GM23248 (cell line): ENCODE measurements around the gene PLAAT5. TPM values are rescaled to one million over a fixed set of nuclear protein-coding genes. Genes with fewer than 3 reads are reported as not detected.

Source experiments
- DNase-seq: peaks from one replicate; pipeline ENCODE4 v3.0.0-alpha.2; 2015
- H2AFZ ChIP-seq: fragments of 200-600 bp; sonication (generic); 2 replicates; pipeline ENCODE4 v1.6.1; 2016; ENCODE audit warnings: antibody characterized with exemption
- H3F3A ChIP-seq: fragments of 200-600 bp; sonication (generic); 2 replicates; pipeline ENCODE4 v1.6.1; 2016; ENCODE audit warnings: mild to moderate bottlenecking, antibody characterized with exemption, mixed run types; ENCODE audit not compliant: insufficient read depth
- H3K27ac ChIP-seq: fragments of 200-600 bp; sonication (generic); 2 replicates; pipeline ENCODE4 v1.5.1; 2016; ENCODE audit warnings: mild to moderate bottlenecking
- H3K27me3 ChIP-seq: fragments of 200-600 bp; sonication (generic); replicated peaks from 2 replicates; pipeline ENCODE4 v1.6.1; 2016; ENCODE audit warnings: mild to moderate bottlenecking; ENCODE audit not compliant: insufficient read depth
- H3K36me3 ChIP-seq: fragments of 200-600 bp; sonication (generic); 2 replicates; pipeline ENCODE4 v1.6.1; 2016; ENCODE audit warnings: low read depth, mild to moderate bottlenecking
- H3K4me1 ChIP-seq: fragments of 200-600 bp; sonication (generic); 2 replicates; pipeline ENCODE4 v1.6.1; 2016; ENCODE audit warnings: mild to moderate bottlenecking; ENCODE audit not compliant: insufficient read depth
- H3K4me2 ChIP-seq: fragments of 200-600 bp; sonication (generic); one replicate; pipeline ENCODE4 v1.6.1; 2016; ENCODE audit warnings: mild to moderate bottlenecking; ENCODE audit not compliant: unreplicated experiment
- H3K4me3 ChIP-seq: fragments of 200-600 bp; sonication (generic); 2 replicates; pipeline ENCODE4 v1.5.1; 2016; ENCODE audit warnings: mild to moderate bottlenecking
- H3K79me2 ChIP-seq: fragments of 200-600 bp; sonication (generic); 2 replicates; pipeline ENCODE4 v1.6.1; 2016; ENCODE audit warnings: mild to moderate bottlenecking; ENCODE audit not compliant: insufficient read depth
- H3K9ac ChIP-seq: fragments of 200-600 bp; sonication (generic); 2 replicates; pipeline ENCODE4 v1.6.1; 2016; ENCODE audit warnings: mild to moderate bottlenecking
- H3K9me2 ChIP-seq: fragments of 200-600 bp; sonication (generic); 2 replicates; pipeline ENCODE4 v1.6.1; 2016; ENCODE audit warnings: mixed run types, mild to moderate bottlenecking, moderate library complexity; ENCODE audit not compliant: insufficient read depth
- H3K9me3 ChIP-seq: fragments of 200-600 bp; sonication (generic); one replicate; pipeline ENCODE4 v1.6.1; 2017; ENCODE audit warnings: low read depth
- H4K20me1 ChIP-seq: fragments of 200-600 bp; sonication (generic); 2 replicates; pipeline ENCODE4 v1.6.0; 2016; ENCODE audit not compliant: insufficient read depth
- EZH2 ChIP-seq: fragments of 200-600 bp; sonication (generic); IDR thresholded peaks from 2 replicates; pipeline ENCODE4 v1.6.1; 2018; ENCODE audit warnings: antibody characterized with exemption, mild to moderate bottlenecking; ENCODE audit not compliant: insufficient read depth, poor library complexity, severe bottlenecking
- EZH2phosphoT487 ChIP-seq: fragments of 200-600 bp; sonication (generic); IDR thresholded peaks from 2 replicates; pipeline ENCODE4 v1.6.1; 2018; ENCODE audit warnings: antibody characterized with exemption, moderate library complexity, mild to moderate bottlenecking, low read depth; ENCODE audit not compliant: insufficient read depth
- WGBS, 2 experiments: methylation state at CpG; one replicate each; pipeline ENCODE4 v1.1.6; 2015 to 2017; ENCODE audit warnings: low lambda C conversion rate in 2 of 2, low coverage in 1 of 2; ENCODE audit errors: missing lambda C conversion rate in 2 of 2; 5-methylcytosine and 5-hydroxymethylcytosine counted together
- in situ Hi-C: fragments of 300-500 bp; cut with MboI; formaldehyde crosslinking; loops from 2 replicates; pipeline ENCODE4 v1.15.0; 2020
- polyA plus RNA-seq: library from polyadenylated mRNA; unstranded; fragments of >200 nt; fragmentation: Nextera tagmentation; extraction: Ambion mirVana; gene quantifications from 2 replicates; pipeline ENCODE4 v1.2.1, GENCODE V29; 2016
- total RNA-seq: library from RNA; depleted of rRNA; stranded (reverse); fragments of >200 nt; shearing (Covaris generic); gene quantifications from 2 replicates; pipeline ENCODE4 v1.2.3, GENCODE V29; 2014

PLAAT5 gene
- total and polyA plus RNA-seq, 2 experiments from 2014 or later, result not detected

DNA sequence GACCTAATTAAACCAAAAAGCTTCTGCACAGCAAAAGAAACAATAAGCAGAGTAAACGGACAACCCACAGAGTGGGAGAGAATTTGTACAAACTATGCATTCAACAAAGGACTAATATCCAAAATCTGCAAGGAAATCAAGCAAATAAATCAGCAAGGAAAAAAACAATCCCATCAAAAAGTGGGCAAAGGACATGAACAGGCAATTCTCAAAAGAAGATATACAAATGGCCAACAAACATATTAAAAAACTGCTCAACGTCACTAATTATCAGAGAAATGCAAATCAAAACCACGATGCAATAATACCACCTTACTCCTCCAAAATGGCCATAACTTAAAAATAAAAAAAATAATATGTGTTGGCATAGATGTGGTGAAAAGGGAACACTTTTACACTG is 5.2 kb downstream of the PLAAT5 start:
- H3K9me2 ChIP-seq, result no peaks in the 10 kb centered on the region
- no peak overlapping the region for H3K4me2 ChIP-seq
- no peaks in the 10 kb centered on the region for H3K9me3 ChIP-seq
- no peaks in the 10 kb centered on the region for H3K79me2 ChIP-seq
- WGBS, 2 experiments, result 24 to 26% methylated on average over 3 of the region's 3 CpGs
- DNase-seq, result no peak
- H3K9ac ChIP-seq, result no peak overlapping the region
- no peak overlapping the region for H3K4me3 ChIP-seq
- H3K27ac ChIP-seq, result no peak overlapping the region
- peaks cover 40% of the 10 kb centered on the region for H3K27me3 ChIP-seq
- H3K36me3 ChIP-seq, result no peaks in the 10 kb centered on the region
- TF ChIP-seq EZH2phosphoT487 (no peak), EZH2 (no peak)
- H3K4me1 ChIP-seq, result no peaks in the 10 kb centered on the region
- H4K20me1 ChIP-seq, result no peaks in the 10 kb centered on the region
- H2AFZ ChIP-seq, result no peak overlapping the region
- H3F3A ChIP-seq, result no peaks in the 10 kb centered on the region
- in situ Hi-C loops, result loop anchor here (25.0 kb wide), 1 partner anchor 252 kb away; no protein-coding TSS in a partner anchor

DNA sequence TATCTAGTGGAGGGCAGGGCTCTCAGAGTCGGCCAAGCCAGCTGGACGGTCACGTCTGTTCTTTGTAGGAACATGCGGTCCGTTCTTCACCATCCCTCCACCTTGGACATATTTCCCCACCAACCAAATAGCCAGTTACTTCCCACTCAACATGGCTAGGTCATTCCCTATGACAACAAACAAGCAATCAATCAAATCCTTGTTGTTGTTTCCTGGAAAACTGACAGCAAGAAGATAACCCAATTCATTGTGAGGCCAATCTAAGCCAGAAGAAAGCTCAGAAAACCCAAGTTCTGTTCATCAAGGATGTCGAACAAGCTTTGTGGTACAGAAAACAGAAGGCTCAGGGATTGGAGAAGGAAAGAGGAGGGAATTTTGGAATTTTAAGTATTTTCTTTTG is 10.9 kb downstream of the PLAAT5 start:
- H4K20me1 ChIP-seq, result no peaks in the 10 kb centered on the region
- WGBS, 2 experiments, result 29 to 32% methylated on average over 6 of the region's 6 CpGs
- no peaks in the 10 kb centered on the region for H3K9me2 ChIP-seq
- H3K4me3 ChIP-seq, result no peak overlapping the region
- H2AFZ ChIP-seq, result no peak overlapping the region
- no peak overlapping the region for H3K27ac ChIP-seq
- no peak for DNase-seq
- H3K79me2 ChIP-seq, result no peaks in the 10 kb centered on the region
- no peaks in the 10 kb centered on the region for H3F3A ChIP-seq
- no peak overlapping the region for H3K4me2 ChIP-seq
- H3K9ac ChIP-seq, result no peak overlapping the region
- H3K27me3 ChIP-seq, result peaks cover 17% of the 10 kb centered on the region
- H3K4me1 ChIP-seq, result no peaks in the 10 kb centered on the region
- H3K9me3 ChIP-seq, result no peaks in the 10 kb centered on the region
- H3K36me3 ChIP-seq, result no peaks in the 10 kb centered on the region
- TF ChIP-seq EZH2, result no peak
- no peak for TF ChIP-seq EZH2phosphoT487
- in situ Hi-C loops, result loop anchor here (25.0 kb wide), 1 partner anchor 257 kb away; no protein-coding TSS in a partner anchor

DNA sequence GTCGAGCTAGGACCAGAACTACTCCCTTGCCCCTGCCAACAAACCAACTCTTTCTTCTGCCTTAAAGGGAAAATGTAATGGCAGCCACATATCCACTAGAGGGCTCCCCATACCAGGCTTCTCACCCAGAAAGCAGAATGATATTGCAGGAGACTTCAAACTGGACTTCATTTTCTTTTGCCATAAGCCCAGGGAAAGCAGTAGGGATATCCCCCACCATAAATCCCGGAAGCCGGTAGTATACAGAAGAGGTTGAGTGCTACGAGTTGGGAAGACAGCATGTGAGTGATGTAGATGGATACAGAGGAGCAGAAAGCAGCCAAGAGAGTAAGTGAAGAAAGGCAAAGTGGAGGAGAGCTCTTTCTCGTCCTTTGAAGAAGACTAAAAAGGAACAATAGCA is 12.1 kb downstream of the PLAAT5 start:
- Histone ChIP-seq H4K20me1 (no peaks in the 10 kb centered on the region), H3K9me2 (no peaks in the 10 kb centered on the region), H3K9ac (no peak overlapping the region), H3F3A (no peaks in the 10 kb centered on the region), H3K79me2 (no peaks in the 10 kb centered on the region), H3K4me3 (no peak overlapping the region), H3K4me2 (no peak overlapping the region), H3K36me3 (no peaks in the 10 kb centered on the region), H3K9me3 (no peaks in the 10 kb centered on the region), H3K4me1 (no peaks in the 10 kb centered on the region), H3K27ac (no peak overlapping the region), H2AFZ (peak overlapping the region; percentile 49), H3K27me3 (peaks cover 9% of the 10 kb centered on the region)
- peak; percentile 78 for DNase-seq
- in situ Hi-C loops, result loop anchor here (5.0 to 25.0 kb wide), 2 partner anchors 143 to 258 kb away; no protein-coding TSS in a partner anchor
- TF ChIP-seq EZH2 (no peak), EZH2phosphoT487 (no peak)
- 13% methylated on average over 5 of the region's 5 CpGs for WGBS, 2 experiments

DNA sequence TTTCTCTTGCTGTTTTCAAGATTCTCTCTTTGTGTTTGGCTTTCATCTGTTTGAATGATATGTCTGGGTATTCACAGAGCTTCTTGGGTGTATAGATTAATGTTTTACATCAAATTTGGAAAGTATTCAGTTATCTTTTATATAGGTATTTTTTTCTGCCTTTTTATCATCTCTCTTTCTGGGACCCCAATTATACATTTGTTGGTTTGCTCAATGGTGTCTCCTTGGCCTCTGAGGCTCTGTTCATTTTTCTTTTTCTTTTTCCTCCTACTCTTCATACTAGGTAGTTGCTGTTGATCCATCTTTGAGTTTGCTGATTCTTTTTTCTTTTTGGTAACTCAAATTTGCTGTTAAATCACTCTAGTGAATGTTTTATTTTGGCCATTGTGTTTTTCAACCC is 14.3 kb downstream of the PLAAT5 start:
- in situ Hi-C loops, result loop anchor here (5.0 to 25.0 kb wide), 2 partner anchors 146 to 261 kb away; no protein-coding TSS in a partner anchor
- DNase-seq, result no peak
- Histone ChIP-seq H2AFZ (no peak overlapping the region), H4K20me1 (no peaks in the 10 kb centered on the region), H3K36me3 (no peaks in the 10 kb centered on the region), H3F3A (no peaks in the 10 kb centered on the region), H3K4me3 (no peak overlapping the region), H3K9me2 (no peaks in the 10 kb centered on the region), H3K27me3 (no peaks in the 10 kb centered on the region; the same call in 1 of the 2 replicates), H3K9me3 (no peaks in the 10 kb centered on the region), H3K9ac (no peak overlapping the region), H3K4me1 (no peaks in the 10 kb centered on the region), H3K79me2 (no peaks in the 10 kb centered on the region), H3K4me2 (no peak overlapping the region), H3K27ac (no peak overlapping the region)
- TF ChIP-seq EZH2phosphoT487 (no peak), EZH2 (no peak)

DNA sequence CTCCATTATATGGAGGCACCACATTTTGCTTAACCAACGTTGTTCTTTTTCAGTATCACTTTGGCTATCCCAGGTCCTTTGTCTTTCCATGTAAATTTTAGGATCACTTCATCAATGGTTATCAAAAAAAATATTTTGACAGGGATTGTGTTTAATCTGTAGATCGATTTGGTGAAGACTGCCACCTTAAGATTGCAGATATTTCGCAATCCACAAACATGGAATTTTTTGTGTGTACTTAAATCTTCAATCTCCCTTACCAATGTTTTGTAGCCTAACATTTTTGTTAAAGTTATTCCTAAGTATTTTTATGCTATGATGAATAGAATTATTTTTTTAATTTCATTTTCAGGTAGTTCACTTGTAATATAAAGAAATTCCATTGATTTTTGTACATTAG is 18.6 kb downstream of the PLAAT5 start:
- no peak overlapping the region for H3K4me2 ChIP-seq
- no peaks in the 10 kb centered on the region for H4K20me1 ChIP-seq
- TF ChIP-seq EZH2 (no peak), EZH2phosphoT487 (no peak)
- no peaks in the 10 kb centered on the region for H3K9me2 ChIP-seq
- H2AFZ ChIP-seq, result no peak overlapping the region
- 41 to 60% methylated on average over 3 of the region's 3 CpGs for WGBS, 2 experiments
- H3K4me1 ChIP-seq, result no peaks in the 10 kb centered on the region
- H3K27ac ChIP-seq, result no peak overlapping the region
- H3K36me3 ChIP-seq, result no peaks in the 10 kb centered on the region
- H3K27me3 ChIP-seq, result no peaks in the 10 kb centered on the region; the same call in 1 of the 2 replicates
- no peak for DNase-seq
- no peak overlapping the region for H3K9ac ChIP-seq
- in situ Hi-C loops, result no loop called here
- H3K79me2 ChIP-seq, result no peaks in the 10 kb centered on the region
- H3K9me3 ChIP-seq, result no peaks in the 10 kb centered on the region
- no peaks in the 10 kb centered on the region for H3F3A ChIP-seq
- no peak overlapping the region for H3K4me3 ChIP-seq
